Epidermal melanocyte (primary cell): Measurements from ENCODE around the gene NHSL2.
"Not testable (repeated sequence)": the region's sequence is repeated elsewhere in the genome, so short reads cannot be mapped to it uniquely, and the experiment has no call there.

Source experiments
- DNase-seq: peaks from one replicate; pipeline ENCODE4 v3.0.0; 2011; ENCODE audit warnings: low spot score; ENCODE audit not compliant: insufficient read length

NHSL2 gene

DNA sequence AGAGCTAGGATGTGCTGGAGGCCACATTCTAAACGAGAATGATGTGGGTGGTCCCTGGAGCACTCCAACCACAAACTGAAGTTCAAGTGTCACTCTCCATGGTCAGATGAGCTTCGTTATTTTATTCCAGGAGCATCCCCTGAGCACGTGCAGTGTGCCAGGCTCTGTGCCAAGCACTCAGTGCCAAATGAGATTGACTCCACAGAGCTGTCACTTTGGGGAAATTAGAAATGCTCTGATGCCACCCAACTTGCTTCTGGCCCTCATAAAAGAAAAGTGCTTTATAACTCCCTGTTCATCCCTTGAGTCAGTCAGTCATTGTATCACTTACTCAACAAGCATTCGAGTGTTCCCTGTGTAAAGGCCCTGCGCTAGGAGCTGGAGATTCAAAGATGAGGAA, 129.9 kb downstream of the NHSL2 start:
- DNase-seq: no peak

DNA sequence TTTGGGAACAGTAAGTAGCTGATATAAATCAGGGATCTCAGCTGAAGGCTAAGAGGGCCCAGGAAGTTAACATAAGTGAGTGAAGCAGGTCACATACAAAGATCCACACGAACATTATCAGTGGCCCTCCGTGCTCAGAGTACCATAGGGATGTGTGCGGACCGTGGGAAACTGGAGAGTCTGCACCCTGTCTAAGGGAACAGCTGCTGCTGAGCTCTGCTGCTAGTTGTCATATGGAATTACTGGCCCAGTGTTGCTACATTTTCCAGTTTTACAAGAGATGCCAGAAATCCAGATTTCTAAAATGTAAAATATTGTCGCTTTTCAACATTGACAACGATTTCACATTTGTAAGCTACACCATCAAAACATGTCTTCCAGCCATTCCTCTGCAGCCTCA, 130.5 kb downstream of the NHSL2 start:
- no peak for DNase-seq

DNA sequence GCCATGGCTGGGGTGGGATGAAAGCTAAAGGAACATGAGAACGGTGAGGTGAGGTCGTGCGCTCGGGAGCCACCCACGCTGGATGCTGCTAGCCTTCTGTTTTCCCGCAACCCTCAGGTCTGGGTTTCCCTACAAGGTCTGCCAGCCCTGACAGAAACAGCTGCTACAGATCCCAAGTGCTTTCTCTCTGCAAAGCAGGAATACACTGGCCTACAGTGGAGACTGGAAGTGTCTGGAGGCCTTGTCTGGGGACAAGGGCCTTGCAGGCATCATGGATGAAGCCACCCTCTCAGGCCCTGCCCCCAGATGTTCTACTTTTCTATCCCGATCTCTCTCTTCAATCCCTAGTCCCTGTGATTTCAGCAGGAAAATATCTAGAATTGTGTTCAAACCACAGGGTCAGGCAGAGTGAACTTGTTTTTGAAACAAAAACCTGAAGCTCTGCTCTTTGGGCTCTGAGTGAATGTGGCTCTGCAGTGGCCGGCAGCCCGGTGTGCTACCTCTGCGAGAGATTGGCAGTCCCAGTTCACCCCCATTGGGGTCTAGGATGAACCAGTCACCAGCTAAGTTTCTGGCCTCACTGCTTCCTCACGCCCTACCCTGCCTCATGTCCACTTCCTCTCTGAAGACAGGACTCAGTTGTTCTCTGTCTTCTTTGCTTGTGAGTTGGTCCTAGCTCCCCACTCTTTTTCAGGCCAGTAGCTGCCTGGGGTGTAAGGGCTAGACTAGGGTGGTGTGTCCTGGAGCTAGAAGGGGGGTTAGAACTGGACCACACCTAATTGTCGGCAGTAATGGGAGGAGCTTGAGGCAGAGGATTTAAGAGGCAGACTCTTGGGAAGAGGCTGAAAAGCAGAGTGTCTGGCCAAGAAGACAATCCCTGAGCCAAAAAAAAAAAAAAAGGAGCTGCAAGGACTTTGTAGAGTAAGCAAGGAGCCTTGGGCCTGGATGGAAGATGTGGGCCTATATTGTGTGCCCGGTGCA, 131.5 kb downstream of the NHSL2 start:
- DNase-seq: no peak

- DNase-seq: no peak
These were observed 132.2 kb downstream of the NHSL2 start for GRCh38 chrX:72042852-72043248.

DNA sequence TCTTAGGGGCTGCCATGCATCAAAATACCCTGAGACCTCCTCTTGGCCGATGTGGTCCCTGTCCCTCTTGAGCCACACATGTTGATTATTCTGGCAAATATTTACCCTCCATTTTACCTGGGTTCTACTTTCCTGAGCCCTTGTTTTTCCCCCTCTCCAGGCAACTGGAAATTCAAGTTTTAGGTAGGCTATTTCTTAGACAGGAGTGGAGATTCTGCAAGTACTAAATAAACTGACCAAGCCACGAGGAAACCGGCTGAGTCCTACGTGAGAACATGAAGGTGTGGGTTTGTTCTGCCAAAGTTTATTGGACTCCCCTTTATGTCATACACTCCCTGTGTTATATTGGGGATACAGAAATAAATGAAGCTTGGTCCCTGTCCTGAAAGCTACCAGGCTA, 133.0 kb downstream of the NHSL2 start:
- DNase-seq: no peak

- no peak for DNase-seq
These were observed 134.5 kb downstream of the NHSL2 start for GRCh38 chrX:72045141-72045540.

GRCh38 chrX:72045552-72046277, 135.1 kb downstream of the NHSL2 start:
- DNase-seq: no peak

- DNase-seq: no peak
These were observed 135.8 kb downstream of the NHSL2 start for GRCh38 chrX:72046447-72046846.

DNA sequence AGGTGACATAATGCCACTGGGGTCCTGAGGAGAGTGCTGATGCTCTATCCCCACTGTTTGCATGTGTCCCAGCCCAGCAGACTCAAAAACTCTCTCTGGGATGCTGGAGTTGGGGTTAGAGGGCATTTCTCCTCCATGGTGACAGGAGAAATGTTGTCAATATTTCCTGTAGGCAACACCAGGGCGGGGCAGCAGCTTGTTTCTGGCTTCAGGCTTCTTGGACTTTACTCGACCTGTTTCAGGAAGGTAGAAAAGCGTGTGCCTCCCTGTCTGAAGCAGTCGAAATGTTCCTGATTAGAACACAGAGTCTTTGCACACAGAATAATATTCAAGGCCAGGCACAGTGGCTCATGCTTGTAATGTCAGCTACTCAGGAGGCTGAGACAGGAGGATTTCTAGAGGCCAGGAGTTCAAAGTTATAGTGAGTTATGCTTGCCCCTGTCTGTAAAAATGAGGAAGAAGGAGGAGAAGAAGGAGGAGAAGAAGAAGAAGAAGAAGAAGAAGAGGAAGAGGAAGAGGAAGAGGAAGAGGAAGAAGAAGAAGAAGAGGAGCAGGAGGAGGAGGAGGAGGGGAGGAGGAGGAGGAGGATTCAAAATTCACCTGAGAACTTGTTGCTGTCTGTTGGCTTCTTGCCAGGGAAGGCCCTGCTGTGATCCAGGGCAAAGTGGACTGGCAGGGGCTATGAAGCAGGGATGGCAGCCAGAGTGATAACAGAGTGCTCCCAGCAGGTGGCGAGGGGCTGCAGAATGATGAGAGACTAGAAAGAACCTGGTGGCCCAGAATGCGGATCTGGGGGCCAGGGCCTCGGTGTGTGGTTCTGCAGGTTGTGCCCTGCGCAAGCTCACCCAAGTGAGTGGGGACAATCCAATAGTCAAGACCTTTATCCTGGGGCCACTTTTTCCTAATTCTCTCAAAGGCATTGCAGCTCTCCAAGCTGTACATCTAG, 138.1 kb downstream of the NHSL2 start:
- DNase-seq: no peak

DNA sequence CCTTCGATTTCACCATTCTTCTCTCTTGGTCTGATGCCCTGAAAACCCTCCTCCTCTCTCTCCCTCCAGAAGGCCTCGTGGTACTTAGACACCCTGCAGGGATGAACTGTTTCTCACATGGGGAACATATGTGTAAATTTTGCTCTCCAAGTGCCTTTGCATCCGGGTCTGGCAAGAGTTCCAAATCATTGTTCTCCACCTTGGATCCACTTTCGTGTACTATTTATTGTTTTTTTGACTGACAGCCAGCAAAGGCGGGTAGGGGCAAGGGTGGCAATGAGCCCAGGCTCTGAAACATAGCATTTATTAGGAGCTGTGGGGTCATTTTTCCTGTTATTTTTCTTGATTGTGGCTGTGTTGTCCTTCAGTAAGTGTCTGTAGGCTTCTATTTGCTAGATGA, 139.4 kb downstream of the NHSL2 start:
- peak; percentile 23 for DNase-seq

- DNase-seq: no peak
These were observed 140.9 kb downstream of the NHSL2 start for GRCh38 chrX:72051589-72051988.

GRCh38 chrX:72052415-72053090, 141.9 kb downstream of the NHSL2 start:
- DNase-seq: no peak

- no peak for DNase-seq
These were observed 142.9 kb downstream of the NHSL2 start for GRCh38 chrX:72053508-72053907.

DNA sequence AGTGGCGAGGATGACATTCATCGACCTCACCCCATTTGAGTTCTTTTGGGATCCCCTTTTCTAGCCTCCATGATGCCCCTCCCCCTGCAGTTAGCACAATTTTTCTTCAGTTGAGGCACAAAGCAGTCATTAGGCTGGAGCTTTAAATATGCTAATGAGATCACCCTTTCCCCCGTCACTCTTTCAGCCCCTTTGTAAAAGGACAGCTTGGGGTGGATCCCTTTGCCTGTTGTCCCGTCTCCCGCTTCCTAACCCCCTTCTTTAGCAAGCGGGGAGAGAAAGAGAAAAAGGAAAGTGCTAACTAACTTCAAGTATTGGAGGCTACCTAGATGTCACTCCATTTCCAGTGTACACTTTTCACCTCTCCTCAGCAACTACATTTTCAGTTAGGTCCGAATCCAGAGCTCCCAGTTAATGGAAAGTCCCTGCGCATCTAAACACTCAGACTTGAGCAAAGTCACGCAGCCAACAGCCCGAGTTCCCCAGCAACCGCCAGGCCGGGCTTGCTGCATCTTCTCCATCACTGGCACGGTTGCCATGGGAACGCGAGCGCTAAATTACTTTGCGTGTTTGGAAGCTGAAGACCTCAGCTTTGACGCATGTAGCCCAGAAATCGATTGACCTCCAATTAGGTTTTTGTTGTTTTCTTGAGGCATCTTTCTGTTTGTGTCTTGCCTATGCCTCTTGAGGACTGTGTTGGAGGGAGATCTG, 144.3 kb downstream of the NHSL2 start:
- no peak for DNase-seq

DNA sequence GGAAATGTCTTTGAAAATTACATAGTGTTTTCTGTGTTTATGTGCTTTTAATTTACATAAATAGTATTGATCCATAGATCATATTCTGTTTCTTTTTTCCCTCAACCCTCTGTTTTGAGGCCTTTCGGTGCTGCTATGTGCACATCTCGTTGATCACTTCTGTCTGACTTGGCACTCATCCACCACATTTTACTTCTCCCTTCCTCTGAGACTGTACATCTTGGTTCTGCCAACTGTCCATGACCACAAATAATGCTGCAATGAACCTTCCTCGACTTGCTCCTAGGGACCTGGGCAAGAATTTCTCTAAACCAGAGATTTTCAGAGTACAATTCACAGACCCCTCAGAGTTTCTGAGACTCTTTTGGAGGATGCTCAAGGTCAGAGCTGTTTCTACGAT, 146.7 kb downstream of the NHSL2 start:
- no peak for DNase-seq

DNA sequence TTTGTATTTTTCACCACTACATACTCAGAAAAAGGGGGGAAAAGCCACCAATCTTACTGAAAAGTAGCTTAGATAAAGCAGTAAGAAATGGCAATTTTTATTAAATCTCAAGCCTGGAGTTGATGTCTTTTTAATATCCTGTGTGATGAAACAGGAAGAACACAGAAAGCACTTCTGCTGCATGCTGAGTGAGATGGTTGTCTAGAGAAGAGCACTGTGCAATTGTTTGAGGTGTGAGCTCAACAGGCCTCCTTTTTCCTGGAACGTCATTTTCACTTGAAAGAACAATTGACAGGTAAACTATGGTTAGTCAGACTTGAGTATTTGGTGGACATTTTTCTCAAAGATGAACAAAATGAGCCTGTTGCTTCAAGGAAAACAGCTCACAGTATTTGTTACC, 147.2 kb downstream of the NHSL2 start:
- DNase-seq: no peak

DNA sequence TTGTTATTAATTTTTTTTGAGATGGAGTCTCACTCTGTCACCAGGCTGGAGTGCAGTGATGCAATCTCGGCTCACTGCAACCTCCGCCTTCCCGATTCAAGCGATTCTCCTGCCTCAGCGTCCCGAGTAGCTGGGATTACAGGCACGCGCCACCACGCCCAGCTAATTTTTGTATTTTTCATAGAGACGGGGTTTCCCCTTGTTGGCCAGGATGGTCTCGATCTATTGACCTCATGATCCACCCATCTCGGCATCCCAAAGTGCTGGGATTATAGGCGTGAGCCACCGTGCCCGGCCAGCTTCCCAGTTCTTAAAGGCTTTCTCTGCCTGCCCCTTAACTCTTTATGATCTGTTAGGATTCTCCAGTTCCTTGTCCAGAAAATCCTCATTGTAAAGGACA, 147.7 kb downstream of the NHSL2 start:
- DNase-seq: not testable (repeated sequence)

GRCh38 chrX:72060196-72060920, 149.7 kb downstream of the NHSL2 start:
- DNase-seq: no peak

DNA sequence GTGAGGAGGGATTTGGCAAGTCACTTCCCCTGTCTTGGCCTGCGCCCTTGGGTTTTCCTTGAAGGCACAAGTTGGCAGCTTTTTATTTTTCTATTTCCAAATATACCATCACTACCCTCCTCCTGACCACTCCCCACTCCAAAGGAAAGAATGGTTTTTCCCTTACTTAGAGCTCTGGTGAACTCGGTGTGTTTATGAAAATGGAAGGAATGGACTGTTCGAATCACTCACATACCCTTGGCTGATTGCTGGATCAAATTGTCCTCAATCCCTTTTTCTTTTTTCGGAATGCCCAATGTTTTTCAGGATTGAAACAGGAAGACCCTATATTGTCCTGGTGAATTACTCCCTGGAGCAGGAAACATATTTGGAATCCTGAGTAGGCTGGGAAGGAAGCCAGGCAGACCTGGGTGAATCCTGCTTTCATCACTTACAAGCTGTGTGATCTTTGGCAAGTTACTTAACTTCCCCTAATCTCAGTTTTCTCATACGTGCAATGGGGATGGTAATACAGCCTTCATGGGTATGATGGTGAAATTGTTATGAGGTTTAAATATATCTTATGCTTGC, 150.4 kb downstream of the NHSL2 start:
- no peak for DNase-seq
